NB4 (cell line): ENCODE results near the gene MUSTN1.

Source experiments
- MYC ChIP-seq: IDR thresholded peaks from 2 replicates; pipeline ENCODE4 v1.6.1; 2011; ENCODE audit warnings: low read depth, low read length
- POLR2A ChIP-seq: IDR thresholded peaks from 2 replicates; pipeline ENCODE4 v1.6.1; 2011; ENCODE audit warnings: mild to moderate bottlenecking; ENCODE audit not compliant: insufficient read length; ENCODE audit errors: extremely low read depth
- TF ChIP-seq, protein P1 (sequence below): IDR thresholded peaks from one replicate; pipeline ENCODE4 v1.5.1; 2012; ENCODE audit warnings: low read depth, low read length
- TF ChIP-seq, protein P2 (sequence below): IDR thresholded peaks from 2 replicates; pipeline ENCODE4 v1.6.1; 2011; ENCODE audit warnings: low read depth, low read length

GRCh38 chr3:52809149-52809548 is 25.7 kb downstream of the MUSTN1 start:
- TF ChIP-seq, protein P1, sequence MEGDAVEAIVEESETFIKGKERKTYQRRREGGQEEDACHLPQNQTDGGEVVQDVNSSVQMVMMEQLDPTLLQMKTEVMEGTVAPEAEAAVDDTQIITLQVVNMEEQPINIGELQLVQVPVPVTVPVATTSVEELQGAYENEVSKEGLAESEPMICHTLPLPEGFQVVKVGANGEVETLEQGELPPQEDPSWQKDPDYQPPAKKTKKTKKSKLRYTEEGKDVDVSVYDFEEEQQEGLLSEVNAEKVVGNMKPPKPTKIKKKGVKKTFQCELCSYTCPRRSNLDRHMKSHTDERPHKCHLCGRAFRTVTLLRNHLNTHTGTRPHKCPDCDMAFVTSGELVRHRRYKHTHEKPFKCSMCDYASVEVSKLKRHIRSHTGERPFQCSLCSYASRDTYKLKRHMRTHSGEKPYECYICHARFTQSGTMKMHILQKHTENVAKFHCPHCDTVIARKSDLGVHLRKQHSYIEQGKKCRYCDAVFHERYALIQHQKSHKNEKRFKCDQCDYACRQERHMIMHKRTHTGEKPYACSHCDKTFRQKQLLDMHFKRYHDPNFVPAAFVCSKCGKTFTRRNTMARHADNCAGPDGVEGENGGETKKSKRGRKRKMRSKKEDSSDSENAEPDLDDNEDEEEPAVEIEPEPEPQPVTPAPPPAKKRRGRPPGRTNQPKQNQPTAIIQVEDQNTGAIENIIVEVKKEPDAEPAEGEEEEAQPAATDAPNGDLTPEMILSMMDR: no peak
- TF ChIP-seq POLR2A (no peak), MYC (no peak)
- TF ChIP-seq, protein P2, sequence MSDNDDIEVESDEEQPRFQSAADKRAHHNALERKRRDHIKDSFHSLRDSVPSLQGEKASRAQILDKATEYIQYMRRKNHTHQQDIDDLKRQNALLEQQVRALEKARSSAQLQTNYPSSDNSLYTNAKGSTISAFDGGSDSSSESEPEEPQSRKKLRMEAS: no peak
